CD14-positive monocyte (primary cell): ENCODE results near the gene BTD. TPM values are rescaled to one million over a fixed set of nuclear protein-coding genes. Genes with fewer than 3 reads are reported as not detected.
A peak's percentile ranks its signal among the peaks of the same experiment; 100 is the strongest.

Experiments used
- DNase-seq, 3 donors: peaks; one replicate each; pipeline ENCODE4 v3.0.0-alpha.2; 2011 to 2022
- H2AFZ ChIP-seq: 2 replicates; pipeline ENCODE4 v1.6.0; 2012; ENCODE audit warnings: mild to moderate bottlenecking, low read depth, low read length, inconsistent platforms; ENCODE audit not compliant: insufficient read depth, poor library complexity, severe bottlenecking
- H3K27ac ChIP-seq, 2 donors: 1 replicate in 1 of 2; 2 replicates in 1 of 2; pipeline ENCODE4 v1.5.1; 2012 to 2013; ENCODE audit warnings: low read length in 2 of 2, control low read depth in 1 of 2, inconsistent platforms in 1 of 2, low read depth in 1 of 2, mild to moderate bottlenecking in 1 of 2
- H3K27me3 ChIP-seq, 2 donors: one replicate each; pipeline versions ENCODE4 v1.6.0 to v1.6.1; 2011 to 2013; ENCODE audit warnings: low read length in 2 of 2; ENCODE audit not compliant: control insufficient read depth in 2 of 2, insufficient read depth in 2 of 2
- H3K36me3 ChIP-seq, 2 donors: replicated peaks in 1 of 2; 1 replicate in 1 of 2; 2 replicates in 1 of 2; pipeline versions ENCODE4 v1.5.1 to v1.6.1; 2012 to 2013; ENCODE audit warnings: low read length in 2 of 2, control low read depth in 1 of 2, inconsistent platforms in 1 of 2, mild to moderate bottlenecking in 1 of 2; ENCODE audit not compliant: insufficient read depth in 2 of 2, control insufficient read depth in 1 of 2
- H3K4me1 ChIP-seq, 2 donors: 1 replicate in 1 of 2; 2 replicates in 1 of 2; pipeline versions ENCODE4 v1.5.1 to v1.6.1; 2012 to 2013; ENCODE audit warnings: low read length in 2 of 2, control low read depth in 1 of 2, inconsistent platforms in 1 of 2, mild to moderate bottlenecking in 1 of 2, moderate library complexity in 1 of 2; ENCODE audit not compliant: insufficient read depth in 2 of 2, control insufficient read depth in 1 of 2
- H3K4me2 ChIP-seq: replicated peaks from 2 replicates; pipeline ENCODE3; 2012; ENCODE audit warnings: low read length, moderate library complexity, mild to moderate bottlenecking; ENCODE audit not compliant: poor library complexity, severe bottlenecking; ENCODE audit errors: extremely low read depth
- H3K4me3 ChIP-seq, 3 experiments: fragments of 200-600 bp in 1 of 3; sonication (generic) in 1 of 3; replicated peaks in 1 of 3; 1 replicate in 2 of 3; 2 replicates in 1 of 3; pipeline ENCODE4 v1.5.1; 2011 to 2013; ENCODE audit warnings: low read length in 3 of 3, mild to moderate bottlenecking in 3 of 3, control low read depth in 2 of 3, low read depth in 2 of 3, inconsistent platforms in 1 of 3, moderate library complexity in 1 of 3
- H3K79me2 ChIP-seq: 2 replicates; pipeline ENCODE4 v1.6.0; 2012; ENCODE audit warnings: mild to moderate bottlenecking, control low read depth, inconsistent platforms, low read length, moderate library complexity; ENCODE audit not compliant: insufficient read depth
- H3K9ac ChIP-seq: 2 replicates; pipeline ENCODE4 v1.6.0; 2017; ENCODE audit warnings: low read length, mild to moderate bottlenecking; ENCODE audit not compliant: insufficient read depth, poor library complexity, severe bottlenecking
- H3K9me3 ChIP-seq, 2 donors: replicated peaks in 1 of 2; 1 replicate in 1 of 2; 2 replicates in 1 of 2; pipeline versions ENCODE4 v1.5.1 to v1.6.1; 2012 to 2013; ENCODE audit warnings: low read length in 2 of 2, control low read depth in 1 of 2; ENCODE audit not compliant: control insufficient read depth in 1 of 2, insufficient read depth in 1 of 2
- H4K20me1 ChIP-seq: 2 replicates; pipeline ENCODE4 v1.6.0; 2012; ENCODE audit warnings: mild to moderate bottlenecking, low read length, control low read depth, moderate library complexity; ENCODE audit not compliant: insufficient read depth
- H3K27ac Mint-ChIP-seq, 7 donors: one replicate each; pipeline ENCODE4 v1.8.0; 2020; ENCODE audit warnings: mild to moderate bottlenecking in 7 of 7, mixed read lengths in 7 of 7, moderate library complexity in 6 of 7, inconsistent platforms in 2 of 7
- H3K27me3 Mint-ChIP-seq, 3 donors: one replicate each; pipeline ENCODE4 v1.8.0; 2021 to 2022; ENCODE audit warnings: low read depth in 3 of 3, mild to moderate bottlenecking in 3 of 3, mixed read lengths in 3 of 3, moderate library complexity in 3 of 3, inconsistent platforms in 1 of 3
- H3K36me3 Mint-ChIP-seq, 2 donors: one replicate each; pipeline ENCODE4 v1.8.0; 2020; ENCODE audit warnings: mixed read lengths in 2 of 2, inconsistent platforms in 1 of 2, mild to moderate bottlenecking in 1 of 2
- H3K4me1 Mint-ChIP-seq: one replicate; pipeline ENCODE4 v1.8.0; 2020; ENCODE audit warnings: mild to moderate bottlenecking, mixed read lengths
- H3K4me3 Mint-ChIP-seq, 2 donors: one replicate each; pipeline ENCODE4 v1.8.0; 2020; ENCODE audit warnings: mild to moderate bottlenecking in 2 of 2, mixed read lengths in 2 of 2, moderate library complexity in 1 of 2
- H3K9me3 Mint-ChIP-seq, 7 donors: one replicate each; pipeline ENCODE4 v1.8.0; 2020 to 2022; ENCODE audit warnings: mixed read lengths in 7 of 7, mild to moderate bottlenecking in 6 of 7, moderate library complexity in 6 of 7, inconsistent platforms in 2 of 7
- WGBS: methylation state at CpG from one replicate; pipeline ENCODE4 v1.1.5; 2013; ENCODE audit warnings: missing lambda C conversion rate; ENCODE audit not compliant: insufficient coverage; 5-methylcytosine and 5-hydroxymethylcytosine counted together
- intact Hi-C, 2 donors: fragments of 100-400 bp; cut with micrococcal nuclease; formaldehyde crosslinking; loops; one replicate each; pipeline versions ENCODE4 v1.15.0 to v1.15.1; 2023
- polyA plus RNA-seq, 3 donors: library from polyadenylated mRNA; depleted of rRNA in 1 of 3; unstranded in 2 of 3; stranded (reverse) in 1 of 3; fragments of 300-500 nt in 2 of 3; fragments of >200 nt in 1 of 3; fragmentation: Illumina TruSeq in 2 of 3; gene quantifications; 1 replicate in 2 of 3; 2 replicates in 1 of 3; pipeline ENCODE4 v1.2.3, GENCODE V29; 2012 to 2021
- TF ChIP-seq, protein P1 (sequence below): fragments of 200-600 bp; IDR thresholded peaks from one replicate; pipeline ENCODE4 v1.8.0; 2022; ENCODE audit warnings: antibody characterized with exemption, mild to moderate bottlenecking

BTD gene
- polyA plus RNA-seq, 3 donors: 13.2 to 24.0 (median 19.3) TPM

GRCh38 chr3:15576475-15576874 lies 25.1 kb upstream of the BTD start:
- no CpG with 5 or more reads among the region's 3 CpGs for WGBS
- TF ChIP-seq, protein P1, sequence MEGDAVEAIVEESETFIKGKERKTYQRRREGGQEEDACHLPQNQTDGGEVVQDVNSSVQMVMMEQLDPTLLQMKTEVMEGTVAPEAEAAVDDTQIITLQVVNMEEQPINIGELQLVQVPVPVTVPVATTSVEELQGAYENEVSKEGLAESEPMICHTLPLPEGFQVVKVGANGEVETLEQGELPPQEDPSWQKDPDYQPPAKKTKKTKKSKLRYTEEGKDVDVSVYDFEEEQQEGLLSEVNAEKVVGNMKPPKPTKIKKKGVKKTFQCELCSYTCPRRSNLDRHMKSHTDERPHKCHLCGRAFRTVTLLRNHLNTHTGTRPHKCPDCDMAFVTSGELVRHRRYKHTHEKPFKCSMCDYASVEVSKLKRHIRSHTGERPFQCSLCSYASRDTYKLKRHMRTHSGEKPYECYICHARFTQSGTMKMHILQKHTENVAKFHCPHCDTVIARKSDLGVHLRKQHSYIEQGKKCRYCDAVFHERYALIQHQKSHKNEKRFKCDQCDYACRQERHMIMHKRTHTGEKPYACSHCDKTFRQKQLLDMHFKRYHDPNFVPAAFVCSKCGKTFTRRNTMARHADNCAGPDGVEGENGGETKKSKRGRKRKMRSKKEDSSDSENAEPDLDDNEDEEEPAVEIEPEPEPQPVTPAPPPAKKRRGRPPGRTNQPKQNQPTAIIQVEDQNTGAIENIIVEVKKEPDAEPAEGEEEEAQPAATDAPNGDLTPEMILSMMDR: no peak
- Mint-ChIP-seq H3K27me3 (peaks cover 0 to 2% (median 0%) of the 10 kb centered on the region in 3 donors), H3K9me3 (no peaks in the 10 kb centered on the region), H3K27ac (peak overlapping the region in 4 of 7 donors; percentile 14 to 79 (median 58)), H3K4me3 (no peak overlapping the region), H3K4me1 (peaks cover 24% of the 10 kb centered on the region), H3K36me3 (peaks cover 47 to 50% of the 10 kb centered on the region in 2 donors)
- Histone ChIP-seq H3K27ac (no peak overlapping the region), H3K79me2 (no peaks in the 10 kb centered on the region), H3K4me2 (no peak overlapping the region), H3K9me3 (no peaks in the 10 kb centered on the region), H2AFZ (no peak overlapping the region), H3K9ac (peak overlapping the region; percentile 5), H3K27me3 (no peaks in the 10 kb centered on the region), H3K4me3 (no peak overlapping the region), H3K4me1 (peaks cover 19 to 32% of the 10 kb centered on the region in 2 donors), H4K20me1 (no peaks in the 10 kb centered on the region), H3K36me3 (peaks cover 32 to 44% of the 10 kb centered on the region in 2 donors)
- intact Hi-C loops: no loop called here
- DNase-seq: peak in 1 of 3 donors; percentile 24

DNA sequence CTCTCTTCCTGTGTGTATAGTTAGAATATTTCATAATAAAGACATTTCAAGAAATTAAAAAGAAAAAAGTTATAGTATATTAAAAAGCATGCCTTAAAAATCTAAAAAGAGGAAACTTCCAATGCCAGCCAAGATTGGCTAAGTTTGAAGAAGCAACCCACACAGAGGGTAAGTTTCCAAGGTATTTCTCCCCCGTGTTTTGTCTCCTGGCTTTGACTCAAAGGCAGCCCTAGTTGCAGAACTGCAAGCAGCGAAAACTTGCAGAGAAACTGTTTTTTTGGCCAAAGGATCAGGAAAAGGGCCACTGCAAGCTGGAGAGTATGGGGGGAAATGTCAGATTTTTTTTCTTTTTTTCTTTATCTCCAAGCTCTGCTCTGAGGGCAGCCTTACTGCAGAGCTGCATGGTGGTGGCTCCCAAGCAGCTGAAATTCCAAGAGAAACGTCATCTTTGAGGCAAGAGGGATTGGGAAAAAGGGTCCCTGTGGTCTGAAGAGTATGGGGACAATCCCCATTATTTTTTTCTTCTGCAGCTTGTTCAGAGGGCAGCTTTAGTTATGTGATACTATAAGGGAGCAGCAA lies 23.2 kb upstream of the BTD start:
- Mint-ChIP-seq H3K27me3 (no peaks in the 10 kb centered on the region), H3K27ac (peak overlapping the region in 4 of 7 donors; percentile 18 to 60 (median 38)), H3K4me1 (peaks cover 24% of the 10 kb centered on the region)

More for the DNA sequence above, 23.2 kb upstream of the BTD start:
- Histone ChIP-seq H4K20me1 (no peaks in the 10 kb centered on the region), H3K9ac (no peak overlapping the region), H3K9me3 (no peaks in the 10 kb centered on the region), H3K27ac (peak overlapping the region in 1 of 2 donors; percentile 36), H2AFZ (no peak overlapping the region), H3K36me3 (peaks cover 30 to 49% of the 10 kb centered on the region in 2 donors), H3K79me2 (no peaks in the 10 kb centered on the region), H3K27me3 (no peaks in the 10 kb centered on the region), H3K4me1 (peaks cover 19 to 32% of the 10 kb centered on the region in 2 donors), H3K4me2 (no peak overlapping the region), H3K4me3 (no peak overlapping the region)
- Mint-ChIP-seq H3K4me3 (no peak overlapping the region), H3K9me3 (no peaks in the 10 kb centered on the region), H3K36me3 (peaks cover 44 to 48% of the 10 kb centered on the region in 2 donors)
- DNase-seq: no peak
- TF ChIP-seq, protein P1: no peak
- 50% methylated on average over 2 of the region's 3 CpGs for WGBS
- intact Hi-C loops: no loop called here
